Activated naive CD8-positive, alpha-beta T cell (primary cell): Measurements from ENCODE around the gene MXRA5.
"Not testable (repeated sequence)": the region's sequence is repeated elsewhere in the genome, so short reads cannot be mapped to it uniquely, and the experiment has no call there.

Experiments used
- H3K27ac Mint-ChIP-seq: one replicate; pipeline ENCODE4 v1.8.0; 2021; ENCODE audit warnings: mixed read lengths
- H3K27me3 Mint-ChIP-seq: one replicate; pipeline ENCODE4 v1.8.0; 2021; ENCODE audit warnings: mixed read lengths
- H3K36me3 Mint-ChIP-seq: one replicate; pipeline ENCODE4 v1.8.0; 2021; ENCODE audit warnings: mixed read lengths
- H3K4me1 Mint-ChIP-seq: one replicate; pipeline ENCODE4 v1.8.0; 2021; ENCODE audit warnings: low read depth, mixed read lengths
- H3K4me3 Mint-ChIP-seq: one replicate; pipeline ENCODE4 v1.8.0; 2021; ENCODE audit warnings: mild to moderate bottlenecking, mixed read lengths
- H3K9me3 Mint-ChIP-seq: one replicate; pipeline ENCODE4 v1.8.0; 2021; ENCODE audit warnings: low read depth, mixed read lengths

The MXRA5 gene

DNA sequence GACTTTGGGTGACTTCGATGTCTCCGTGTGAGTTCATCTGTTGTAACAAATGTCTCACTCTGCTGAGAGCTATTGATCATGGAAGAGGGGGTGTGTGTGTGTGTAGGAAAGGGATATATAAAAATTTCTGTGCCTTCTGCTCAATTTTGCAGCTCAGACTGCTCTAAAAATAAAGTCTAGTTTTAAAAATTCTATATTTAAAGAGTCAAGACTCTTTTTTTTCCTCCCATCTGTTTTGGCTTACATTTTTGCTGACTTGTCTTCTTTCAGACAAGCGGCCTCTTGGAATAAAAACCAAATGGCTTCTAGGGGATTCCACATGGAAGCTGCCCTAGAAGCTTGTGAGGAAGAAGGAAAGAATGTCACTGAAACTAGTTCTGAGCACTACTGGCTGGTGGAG is 6.3 kb upstream of the MXRA5 start:
- not testable (repeated sequence) for H3K4me3 Mint-ChIP-seq, H3K4me1 Mint-ChIP-seq, H3K9me3 Mint-ChIP-seq, H3K27ac Mint-ChIP-seq, H3K36me3 Mint-ChIP-seq, H3K27me3 Mint-ChIP-seq

DNA sequence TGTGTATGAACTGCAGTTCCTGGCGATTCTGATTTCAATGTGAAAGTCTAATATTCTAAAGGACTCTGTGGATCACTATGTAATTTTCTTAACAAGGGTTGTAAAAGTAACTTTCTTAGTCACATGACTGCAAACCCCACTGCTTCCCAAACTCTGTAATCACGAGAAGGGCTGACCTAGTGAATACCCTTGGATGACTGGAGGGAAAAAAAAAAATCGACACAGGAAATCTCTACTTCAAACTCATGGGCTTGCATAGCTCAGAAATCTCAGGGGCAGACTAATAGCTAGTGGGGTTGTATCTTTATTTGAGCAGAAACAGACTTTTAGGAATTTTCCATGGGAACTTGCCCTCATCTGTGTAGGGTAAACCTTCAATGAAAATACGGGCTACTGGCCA is 4.8 kb upstream of the MXRA5 start:
- H3K36me3 Mint-ChIP-seq = no peaks in the 10 kb centered on the region
- no peak overlapping the region for H3K4me3 Mint-ChIP-seq
- no peaks in the 10 kb centered on the region for H3K4me1 Mint-ChIP-seq
- no peaks in the 10 kb centered on the region for H3K27me3 Mint-ChIP-seq
- H3K27ac Mint-ChIP-seq = no peak overlapping the region
- no peaks in the 10 kb centered on the region for H3K9me3 Mint-ChIP-seq

DNA sequence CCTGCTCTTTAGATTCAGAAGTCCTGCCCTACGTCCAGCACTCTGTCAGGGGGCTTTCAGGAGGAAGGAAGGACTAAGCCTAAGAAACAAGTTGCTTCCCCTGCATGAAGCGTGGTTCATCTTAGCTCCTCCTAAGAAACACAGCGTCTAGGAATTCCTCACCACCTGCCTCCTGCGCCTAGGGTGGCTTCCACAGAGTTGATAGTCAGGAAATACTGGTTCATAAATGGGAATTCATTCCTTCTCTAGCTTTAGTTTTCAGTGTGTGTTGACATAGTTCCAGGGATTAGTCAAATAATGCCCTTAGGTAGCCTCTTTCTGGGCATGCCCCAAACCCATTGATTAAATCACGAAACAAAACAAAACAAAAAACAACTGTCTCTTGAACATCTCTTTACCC is 1.7 kb upstream of the MXRA5 start:
- Mint-ChIP-seq H3K4me3 (no peak overlapping the region), H3K4me1 (no peaks in the 10 kb centered on the region), H3K36me3 (no peaks in the 10 kb centered on the region), H3K9me3 (no peaks in the 10 kb centered on the region), H3K27me3 (peaks cover 5% of the 10 kb centered on the region), H3K27ac (no peak overlapping the region)

DNA sequence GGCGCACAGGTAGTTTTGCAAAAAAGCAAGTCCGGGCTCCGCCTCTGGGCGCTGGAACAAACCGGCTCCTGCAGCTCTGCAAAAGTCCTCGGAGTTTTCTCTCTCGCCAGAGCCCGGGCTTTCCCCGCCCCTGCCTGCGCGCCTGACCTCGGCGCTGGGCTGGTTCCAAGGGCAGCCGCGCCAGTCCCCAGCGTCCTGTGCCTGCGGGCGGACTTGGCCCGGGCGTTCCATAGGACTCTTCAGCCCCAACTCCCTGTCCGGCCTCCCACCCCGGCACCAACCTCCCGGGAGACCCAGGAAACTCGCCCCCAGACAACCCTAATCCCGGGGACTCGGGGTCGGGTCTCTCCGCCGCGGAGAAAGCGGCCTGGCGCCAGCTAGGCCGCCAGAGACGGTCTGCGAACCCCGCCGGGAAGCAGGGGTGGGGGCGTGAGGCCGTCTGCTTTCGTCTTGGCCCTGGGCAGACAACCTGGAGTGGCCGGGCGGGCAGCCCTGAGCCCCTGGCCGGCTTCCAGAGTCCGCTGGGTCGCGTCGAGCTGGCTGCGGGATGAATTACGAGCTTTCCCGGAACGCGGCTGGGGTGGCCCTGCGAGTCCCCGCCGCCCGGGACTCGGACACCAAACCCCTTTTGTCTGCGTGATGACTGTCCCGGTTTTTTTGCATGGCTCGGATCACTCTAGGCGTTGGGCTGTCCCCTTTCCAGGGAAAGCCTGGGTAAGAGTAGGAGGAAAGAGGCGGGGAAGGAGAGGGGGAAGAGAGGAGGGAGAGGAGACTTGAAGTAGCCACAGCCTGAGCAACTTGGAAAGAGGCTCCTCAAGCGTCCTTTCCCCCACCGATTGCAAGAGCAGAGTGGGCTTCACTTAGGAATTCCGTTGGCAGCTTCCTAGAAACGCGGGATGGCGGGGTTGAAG is 916 bp downstream of the MXRA5 start:
- Mint-ChIP-seq H3K4me3 (no peak overlapping the region), H3K36me3 (no peaks in the 10 kb centered on the region), H3K9me3 (no peaks in the 10 kb centered on the region), H3K4me1 (no peaks in the 10 kb centered on the region), H3K27ac (no peak overlapping the region), H3K27me3 (peaks cover 6% of the 10 kb centered on the region)

DNA sequence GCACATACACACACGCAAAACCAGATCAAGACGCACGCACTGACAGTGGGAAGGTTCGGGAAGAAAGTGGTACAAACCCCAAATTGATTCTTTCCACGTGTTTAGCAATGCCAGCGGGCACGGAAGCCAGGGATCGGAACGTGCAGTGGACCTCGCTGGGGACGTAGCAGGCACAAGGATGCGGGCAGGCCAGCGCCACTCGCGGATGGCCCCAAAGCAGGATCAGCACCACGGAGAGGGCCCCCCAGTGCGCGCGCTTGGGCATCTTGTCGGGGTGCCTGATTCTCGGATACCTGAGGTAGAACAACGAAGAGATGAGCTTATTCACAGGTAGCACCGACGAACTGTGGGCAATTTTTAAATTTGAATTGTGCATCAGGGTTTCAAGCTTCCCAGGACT is 2.9 kb downstream of the MXRA5 start:
- H3K4me1 Mint-ChIP-seq, H3K27me3 Mint-ChIP-seq, H3K36me3 Mint-ChIP-seq, H3K27ac Mint-ChIP-seq, H3K4me3 Mint-ChIP-seq, H3K9me3 Mint-ChIP-seq: not testable (repeated sequence)

DNA sequence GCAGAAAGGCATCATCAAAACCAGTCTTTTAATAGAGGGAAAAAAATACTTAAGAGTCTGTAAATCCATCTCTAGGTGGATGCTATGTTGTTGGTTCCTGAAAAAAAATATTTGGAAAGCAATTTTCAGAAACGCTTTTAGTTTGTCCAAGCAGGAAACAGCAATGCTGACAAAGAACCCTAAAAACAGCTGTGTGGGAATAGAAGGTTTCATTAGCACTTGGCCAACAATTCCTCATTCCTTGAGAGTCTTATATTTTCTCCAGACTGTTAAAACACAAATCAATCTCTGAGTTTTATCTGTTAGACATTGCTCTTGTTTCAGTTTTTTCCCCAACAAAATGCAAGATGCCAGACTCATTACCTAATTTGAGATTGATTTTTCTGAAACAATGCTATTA is 6.4 kb downstream of the MXRA5 start:
- Mint-ChIP-seq H3K36me3 (no peaks in the 10 kb centered on the region), H3K27ac (no peak overlapping the region), H3K9me3 (no peaks in the 10 kb centered on the region), H3K27me3 (peaks cover 6% of the 10 kb centered on the region), H3K4me3 (no peak overlapping the region), H3K4me1 (no peaks in the 10 kb centered on the region)

DNA sequence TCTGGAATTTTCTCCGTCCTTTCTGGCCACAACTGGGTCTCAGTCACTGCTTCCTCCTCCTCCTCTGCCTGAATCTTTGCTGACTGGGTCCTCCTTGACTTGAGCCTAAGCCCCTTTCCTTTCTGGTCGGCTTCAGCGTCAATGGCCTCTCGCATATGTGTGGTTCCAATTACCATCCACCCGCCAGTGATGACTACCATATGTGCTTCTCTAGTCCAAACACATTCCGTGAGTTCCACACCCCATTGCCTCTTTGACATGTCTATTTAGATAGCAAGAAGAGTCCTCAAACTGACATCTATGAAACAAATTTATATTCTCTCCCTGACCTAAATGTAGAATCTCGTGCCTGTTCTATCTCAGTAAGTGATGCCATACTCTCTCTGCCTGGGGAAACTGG is 19.8 kb downstream of the MXRA5 start:
- H3K27ac Mint-ChIP-seq = no peak overlapping the region
- H3K9me3 Mint-ChIP-seq = no peaks in the 10 kb centered on the region
- H3K4me1 Mint-ChIP-seq = no peaks in the 10 kb centered on the region
- H3K4me3 Mint-ChIP-seq = no peak overlapping the region
- no peaks in the 10 kb centered on the region for H3K27me3 Mint-ChIP-seq
- no peaks in the 10 kb centered on the region for H3K36me3 Mint-ChIP-seq

DNA sequence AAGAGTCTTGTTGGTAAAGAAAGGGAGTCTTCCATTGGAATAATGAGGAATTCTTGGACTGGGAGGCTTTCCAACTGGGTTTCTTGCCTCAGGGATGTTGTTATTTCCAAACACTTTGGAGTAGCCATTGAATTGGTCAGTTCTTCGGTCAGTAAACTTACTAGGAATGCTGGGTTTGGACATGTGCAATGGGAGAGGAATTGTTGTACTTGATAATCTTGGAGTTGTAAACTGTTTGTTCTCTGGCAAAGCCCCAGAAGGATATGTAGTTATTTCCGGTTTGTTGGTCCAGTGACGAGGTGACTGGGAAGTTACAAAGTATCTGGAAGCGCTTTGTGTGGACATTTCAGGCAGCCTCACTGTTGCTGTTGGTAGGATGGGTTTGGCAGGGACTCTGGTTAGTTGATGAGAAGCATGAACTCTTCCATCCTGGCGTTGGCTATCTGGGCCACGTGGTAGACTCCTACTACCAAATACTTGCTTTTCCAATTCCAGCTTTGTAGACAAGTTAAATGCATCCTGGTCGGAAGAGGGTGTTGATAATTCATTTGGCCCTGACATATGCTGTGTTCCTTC is 25.9 kb downstream of the MXRA5 start:
- H3K4me1 Mint-ChIP-seq = no peaks in the 10 kb centered on the region
- no peaks in the 10 kb centered on the region for H3K27me3 Mint-ChIP-seq

DNA sequence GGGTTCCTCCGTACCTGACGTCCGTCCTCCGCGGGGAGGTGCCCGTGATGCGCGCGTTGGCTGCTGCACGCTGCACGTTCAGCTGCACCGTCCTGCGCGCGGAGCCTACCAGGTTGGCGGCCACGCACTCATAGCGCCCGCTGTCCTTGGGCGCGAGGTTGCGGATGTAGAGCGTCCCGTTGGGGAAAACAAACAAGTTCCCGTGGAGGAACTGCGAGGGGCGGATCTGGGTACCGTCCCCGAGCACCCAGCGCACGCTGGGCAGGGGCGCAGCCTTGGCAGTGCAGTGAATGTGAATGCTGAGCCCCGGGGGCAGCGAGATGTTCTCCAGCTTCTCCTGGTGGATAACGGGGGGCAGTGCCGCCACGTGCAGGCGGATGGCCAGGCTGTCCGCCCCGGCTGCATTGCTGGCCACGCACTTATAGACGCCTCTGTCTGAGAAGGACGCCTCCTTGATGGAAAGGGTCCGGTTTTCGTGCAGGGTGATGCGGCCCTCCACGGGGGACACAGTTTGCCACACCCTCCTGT is 29.2 kb downstream of the MXRA5 start:
- Mint-ChIP-seq H3K9me3 (no peaks in the 10 kb centered on the region), H3K36me3 (no peaks in the 10 kb centered on the region), H3K4me1 (no peaks in the 10 kb centered on the region), H3K4me3 (no peak overlapping the region), H3K27me3 (no peaks in the 10 kb centered on the region), H3K27ac (no peak overlapping the region)

More for the DNA sequence above, 25.9 kb downstream of the MXRA5 start:
- no peak overlapping the region for H3K4me3 Mint-ChIP-seq
- no peak overlapping the region for H3K27ac Mint-ChIP-seq
- H3K36me3 Mint-ChIP-seq = no peaks in the 10 kb centered on the region
- no peaks in the 10 kb centered on the region for H3K9me3 Mint-ChIP-seq

DNA sequence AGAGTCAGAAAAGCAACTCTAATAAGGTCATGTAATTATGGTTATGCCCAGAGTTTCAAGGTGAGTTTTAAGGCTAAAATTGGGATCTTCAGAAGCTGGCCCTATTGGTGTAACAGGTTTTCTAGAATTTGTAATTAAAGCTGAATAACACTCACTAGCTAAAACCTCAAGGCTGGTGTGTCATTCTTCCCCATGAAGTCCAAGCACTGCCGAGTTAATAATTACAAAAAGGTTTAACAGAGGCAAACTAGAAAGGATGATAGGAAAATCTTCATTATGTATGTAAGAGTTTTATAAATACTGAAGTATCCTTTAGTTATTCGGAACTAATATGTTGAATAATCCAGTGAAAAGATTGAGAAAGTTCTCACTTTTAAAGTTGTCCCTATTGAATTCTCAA is 34.3 kb downstream of the MXRA5 start:
- H3K4me1 Mint-ChIP-seq = no peaks in the 10 kb centered on the region
- H3K4me3 Mint-ChIP-seq = no peak overlapping the region
- H3K27me3 Mint-ChIP-seq = no peaks in the 10 kb centered on the region
- H3K27ac Mint-ChIP-seq = no peak overlapping the region
- H3K36me3 Mint-ChIP-seq = no peaks in the 10 kb centered on the region
- H3K9me3 Mint-ChIP-seq = no peaks in the 10 kb centered on the region

DNA sequence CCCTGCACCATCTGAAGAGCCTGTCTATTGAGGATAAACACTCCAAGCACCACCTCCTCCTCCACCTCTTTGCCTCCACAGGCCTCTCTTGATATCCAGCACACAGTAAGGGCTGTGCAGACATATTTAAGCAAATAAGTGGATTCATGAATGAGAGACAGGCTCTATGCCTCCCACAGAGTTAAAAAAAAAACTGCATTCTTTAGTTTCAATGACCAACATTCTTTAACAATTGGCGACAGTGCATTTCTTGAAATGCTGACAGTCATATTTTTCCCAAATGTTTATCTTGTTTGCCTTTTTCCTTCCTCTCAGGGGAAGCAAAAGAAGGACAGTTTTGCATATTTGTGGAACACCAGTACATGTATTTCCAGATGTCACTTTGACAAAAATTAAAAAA is 38.6 kb downstream of the MXRA5 start:
- Mint-ChIP-seq H3K4me3 (no peak overlapping the region), H3K4me1 (no peaks in the 10 kb centered on the region), H3K36me3 (no peaks in the 10 kb centered on the region), H3K27me3 (no peaks in the 10 kb centered on the region), H3K9me3 (no peaks in the 10 kb centered on the region), H3K27ac (no peak overlapping the region)

DNA sequence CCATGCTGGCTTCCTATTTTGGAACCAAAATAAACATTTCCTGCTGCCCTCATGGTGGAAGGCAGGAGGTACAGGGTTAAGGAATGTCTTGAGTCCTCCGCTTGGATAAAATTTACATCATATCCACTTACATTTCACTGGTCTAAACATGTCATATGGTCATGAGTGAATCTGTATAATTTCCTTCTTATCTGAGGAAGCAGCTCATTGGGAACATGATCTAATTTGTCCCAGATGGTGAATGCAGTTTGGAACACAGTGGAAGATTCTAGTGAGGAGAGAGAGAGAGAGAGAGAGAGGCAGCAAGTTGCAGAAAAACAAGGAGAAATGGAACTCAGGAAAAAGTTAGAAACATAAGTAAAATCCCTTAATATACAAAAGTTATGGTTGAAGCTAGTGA is 46.8 kb downstream of the MXRA5 start:
- no peak overlapping the region for H3K4me3 Mint-ChIP-seq
- no peaks in the 10 kb centered on the region for H3K9me3 Mint-ChIP-seq
- no peaks in the 10 kb centered on the region for H3K27me3 Mint-ChIP-seq
- no peaks in the 10 kb centered on the region for H3K4me1 Mint-ChIP-seq
- H3K36me3 Mint-ChIP-seq = no peaks in the 10 kb centered on the region
- no peak overlapping the region for H3K27ac Mint-ChIP-seq

DNA sequence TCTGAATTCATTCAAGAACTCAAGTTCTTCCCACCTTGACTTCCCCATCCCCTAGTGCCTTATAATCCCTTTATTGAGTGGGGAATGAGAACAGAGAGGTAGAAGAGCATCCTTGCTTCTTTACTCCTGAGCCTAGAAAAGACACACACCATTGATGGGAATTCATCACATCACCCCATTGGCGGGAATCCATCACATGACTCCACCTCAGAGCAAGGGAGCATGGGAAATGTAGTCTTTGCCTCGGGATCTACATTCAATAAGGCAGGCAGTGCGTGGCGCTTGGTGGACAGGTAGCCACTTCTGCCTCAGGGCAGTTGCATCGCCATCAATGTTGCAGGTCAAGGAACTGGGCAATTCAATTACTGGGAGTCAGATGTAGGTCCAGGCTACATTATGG is 50.7 kb downstream of the MXRA5 start:
- Mint-ChIP-seq H3K27me3 (no peaks in the 10 kb centered on the region), H3K4me1 (no peaks in the 10 kb centered on the region), H3K36me3 (no peaks in the 10 kb centered on the region), H3K27ac (no peak overlapping the region), H3K4me3 (no peak overlapping the region), H3K9me3 (no peaks in the 10 kb centered on the region)

DNA sequence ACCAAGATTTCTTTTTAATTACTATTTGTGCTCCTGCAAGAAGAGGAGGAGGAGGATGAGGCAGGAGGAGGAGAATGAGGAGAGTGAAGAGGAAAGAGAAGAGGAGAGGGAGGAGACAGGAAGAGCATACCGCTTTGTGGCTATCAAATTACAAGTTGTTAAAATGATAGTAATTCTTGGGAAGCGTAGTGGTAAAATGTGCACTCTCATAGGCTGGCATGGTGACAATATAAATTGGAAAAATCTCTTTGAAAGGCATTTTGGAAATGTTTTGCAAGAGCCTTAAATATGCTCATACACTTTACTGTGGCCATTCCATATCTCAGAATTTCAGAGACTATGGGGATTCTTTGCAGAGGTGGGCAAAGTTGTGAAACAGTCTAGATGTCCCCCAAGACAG is 53.2 kb downstream of the MXRA5 start:
- Mint-ChIP-seq H3K27me3 (no peaks in the 10 kb centered on the region), H3K27ac (no peak overlapping the region), H3K36me3 (no peaks in the 10 kb centered on the region), H3K4me1 (no peaks in the 10 kb centered on the region), H3K9me3 (no peaks in the 10 kb centered on the region), H3K4me3 (no peak overlapping the region)

DNA sequence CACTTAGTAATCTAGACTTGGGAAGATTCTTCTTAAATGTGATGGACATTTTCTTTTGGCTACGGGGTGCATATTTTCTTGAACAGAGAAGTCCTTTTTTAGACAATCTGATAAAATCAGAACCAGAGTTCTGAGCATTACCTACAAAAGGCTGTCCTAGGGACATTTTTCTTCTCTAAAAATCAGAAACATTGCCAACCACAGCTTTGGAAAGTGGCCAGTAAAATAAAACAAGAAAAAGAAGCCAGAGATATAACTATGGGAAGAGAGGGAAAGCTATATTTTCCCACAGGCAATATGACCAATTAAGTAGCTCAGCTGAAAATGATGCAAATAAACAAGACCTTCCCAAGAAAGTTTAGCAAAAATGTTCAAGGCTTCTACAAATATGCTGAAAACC is 55.9 kb downstream of the MXRA5 start:
- no peaks in the 10 kb centered on the region for H3K36me3 Mint-ChIP-seq
- no peak overlapping the region for H3K4me3 Mint-ChIP-seq
- no peaks in the 10 kb centered on the region for H3K4me1 Mint-ChIP-seq
- H3K27me3 Mint-ChIP-seq = no peaks in the 10 kb centered on the region
- H3K27ac Mint-ChIP-seq = no peak overlapping the region
- H3K9me3 Mint-ChIP-seq = no peaks in the 10 kb centered on the region
